PC-3 (cell line): ENCODE measurements around the gene ULK4.

Experiments used
- CTCF ChIP-seq: fragments of 300-600 bp; sonication (generic); conservative IDR thresholded peaks from 2 replicates; pipeline ENCODE4 v1.5.1; 2017; ENCODE audit warnings: antibody characterized with exemption, low read depth, mild to moderate bottlenecking, low read length
- EZH2 ChIP-seq: fragments of 300-600 bp; sonication (generic); IDR thresholded peaks from one replicate; pipeline ENCODE4 v1.6.1; 2017; ENCODE audit warnings: antibody characterized with exemption, mild to moderate bottlenecking, low read length; ENCODE audit not compliant: unreplicated experiment
- EZH2phosphoT487 ChIP-seq: fragments of 300-600 bp; sonication (generic); IDR thresholded peaks from 2 replicates; pipeline ENCODE4 v1.6.1; 2018; ENCODE audit warnings: mild to moderate bottlenecking, antibody characterized with exemption, low read length, borderline replicate concordance

- TF ChIP-seq CTCF (no peak), EZH2phosphoT487 (no peak), EZH2 (no peak)
These were observed 761.3 kb downstream of the ULK4 start for GRCh38 chr3:41200669-41201021.
